HepG2 (cell line): ENCODE data around the gene CHCHD3. TPM values are rescaled to one million over a fixed set of nuclear protein-coding genes. Genes with fewer than 3 reads are reported as not detected.

Experiments
- ATAC-seq: fragments of 200-7000 bp; cut with Tn5 transposase; 3 replicates; pipeline ENCODE4 v1.9.1; 2020; ENCODE audit warnings: mild to moderate bottlenecking, moderate library complexity
- BruUV-seq: library from RNA; stranded (reverse); fragments of 400-500 nt; replicated peaks from 2 replicates; lab custom pipeline; 2021; lab: Mats Ljungman, UMichigan
- CTCF ChIA-PET: fragments of 300-600 bp; formaldehyde crosslinking; extraction: SDS; loops from one replicate; lab custom pipeline; 2021; ENCODE audit warnings: low total read pairs, inconsistent platforms, low intra/inter-chr PET ratio; lab: Yijun Ruan, JAX
- POLR2A ChIA-PET: fragments of 350-600 bp; sonication (Branson Sonifier 250); formaldehyde crosslinking; loops from one replicate; lab custom pipeline; 2020; ENCODE audit warnings: antibody characterized with exemption, inconsistent platforms; lab: Yijun Ruan, JAX
- DNase-seq: peaks from one replicate; pipeline ENCODE4 v3.0.0-alpha.2; 2015; ENCODE audit warnings: low spot score
- FAIRE-seq: peaks from 3 replicates; lab custom pipeline; 2011; peaks lifted over from hg19 to GRCh38; lab: Jason Lieb, UNC
- H2AFZ ChIP-seq: one replicate; pipeline ENCODE4 v1.6.1; 2011; ENCODE audit warnings: low read length, inconsistent platforms
- H3K27ac ChIP-seq: fragments of 300-600 bp; 3 replicates; pipeline ENCODE4 v1.8.0; 2011; ENCODE audit warnings: mixed run types, mild to moderate bottlenecking, mixed read lengths, low read length, inconsistent platforms; ENCODE audit not compliant: insufficient read depth; ENCODE audit errors: extremely low read length
- H3K27me3 ChIP-seq, 2 experiments: fragments of 200-600 bp in 1 of 2; 2 replicates in 1 of 2; 3 replicates in 1 of 2; pipeline versions ENCODE4 v1.6.0 to v1.8.0; 2011; ENCODE audit warnings: low read length in 2 of 2, mild to moderate bottlenecking in 2 of 2, moderate library complexity in 2 of 2, inconsistent platforms in 1 of 2; ENCODE audit not compliant: insufficient read depth in 2 of 2, control insufficient read depth in 1 of 2
- H3K36me3 ChIP-seq, 2 experiments: fragments of 200-600 bp in 1 of 2; replicated peaks in 1 of 2; 2 replicates in 1 of 2; 3 replicates in 1 of 2; pipeline versions ENCODE4 v1.5.1 to v1.8.0; 2011; ENCODE audit warnings: low read length in 2 of 2, inconsistent platforms in 1 of 2; ENCODE audit not compliant: insufficient read depth in 2 of 2, control insufficient read depth in 1 of 2
- H3K4me1 ChIP-seq: 2 replicates; pipeline ENCODE4 v1.5.1; 2012; ENCODE audit warnings: low read length, inconsistent platforms; ENCODE audit not compliant: insufficient read depth
- H3K4me2 ChIP-seq: 2 replicates; pipeline ENCODE4 v1.6.0; 2011; ENCODE audit warnings: low read depth, low read length, inconsistent platforms
- H3K4me3 ChIP-seq, 3 experiments: fragments of 200-600 bp in 1 of 3; sonication (generic), shearing (Covaris generic) in 1 of 3; replicated peaks in 1 of 3; 2 replicates each; pipeline ENCODE4 v1.5.1; 2011 to 2016; ENCODE audit warnings: low read length in 3 of 3, inconsistent platforms in 2 of 3, low read depth in 2 of 3, mild to moderate bottlenecking in 2 of 3, control low read depth in 1 of 3, mixed read lengths in 1 of 3; ENCODE audit not compliant: insufficient read depth in 1 of 3
- H3K79me2 ChIP-seq: one replicate; pipeline ENCODE4 v1.6.1; 2011; ENCODE audit warnings: low read length, inconsistent platforms; ENCODE audit not compliant: insufficient read depth
- H3K9ac ChIP-seq: 2 replicates; pipeline ENCODE4 v1.6.0; 2011; ENCODE audit warnings: mild to moderate bottlenecking, low read depth, low read length, inconsistent platforms; ENCODE audit not compliant: insufficient read depth
- H3K9me3 ChIP-seq: 2 replicates; pipeline ENCODE4 v1.5.1; 2012; ENCODE audit warnings: mild to moderate bottlenecking, low read length
- H4K20me1 ChIP-seq: 2 replicates; pipeline ENCODE4 v1.6.0; 2011; ENCODE audit warnings: inconsistent platforms, mild to moderate bottlenecking, low read length, moderate library complexity; ENCODE audit not compliant: insufficient read depth
- ATM ChIP-seq: fragments of 450-650 bp; IDR thresholded peaks from 2 replicates; pipeline ENCODE4 v1.7.1; 2017; ENCODE audit warnings: mild to moderate bottlenecking, borderline replicate concordance
- CEBPB ChIP-seq: IDR thresholded peaks from 2 replicates; pipeline ENCODE4 v1.6.1; 2011; ENCODE audit warnings: low read depth, low read length, improper control_type of control experiment, borderline replicate concordance
- MBNL3 ChIP-seq: fragments of 250-450 bp; sonication (Bioruptor Pico); conservative IDR thresholded peaks from 2 replicates; pipeline ENCODE4 v1.8.0; 2022; ENCODE audit warnings: mild to moderate bottlenecking, inconsistent platforms
- RAD51 ChIP-seq: fragments of 450-650 bp; IDR thresholded peaks from 2 replicates; pipeline ENCODE4 v1.6.1; 2016; ENCODE audit warnings: borderline replicate concordance
- YY1 ChIP-seq: IDR thresholded peaks from 2 replicates; pipeline ENCODE4 v1.6.1; 2011; ENCODE audit warnings: low read length, low read depth, moderate library complexity, mild to moderate bottlenecking; ENCODE audit not compliant: insufficient read depth, insufficient replicate concordance
- ZBTB7A ChIP-seq: sonication (generic); formaldehyde crosslinking; IDR thresholded peaks from 2 replicates; pipeline ENCODE4 v1.8.0; 2022; ENCODE audit warnings: mild to moderate bottlenecking, missing genetic modification reagents
- ZNF121 ChIP-seq: sonication (generic); formaldehyde crosslinking; IDR thresholded peaks from 2 replicates; pipeline ENCODE4 v1.5.0; 2020; ENCODE audit warnings: mild to moderate bottlenecking, missing genetic modification reagents
- ZNF207 ChIP-seq: fragments of 450-650 bp; IDR thresholded peaks from 2 replicates; pipeline ENCODE4 v1.6.1; 2016; ENCODE audit warnings: antibody characterized with exemption, borderline replicate concordance
- ZNF567 ChIP-seq: sonication (generic); formaldehyde crosslinking; IDR thresholded peaks from 2 replicates; pipeline ENCODE4 v1.8.1; 2023; ENCODE audit warnings: mild to moderate bottlenecking, missing genetic modification reagents, borderline replicate concordance
- ZNF777 ChIP-seq: sonication (generic); formaldehyde crosslinking; IDR thresholded peaks from 2 replicates; pipeline ENCODE4 v1.4.0; 2020; ENCODE audit warnings: missing genetic modification reagents
- ZNF841 ChIP-seq: sonication (generic); formaldehyde crosslinking; IDR thresholded peaks from 2 replicates; pipeline ENCODE4 v1.8.1; 2023; ENCODE audit warnings: missing genetic modification reagents, borderline replicate concordance
- WGBS: methylation state at CpG from one replicate; pipeline ENCODE4 v1.1.6; 2017; ENCODE audit warnings: low lambda C conversion rate; 5-methylcytosine and 5-hydroxymethylcytosine counted together
- in situ Hi-C: cut with HindIII; loops from 2 replicates; pipeline ENCODE4 v1.10.0; 2017; ENCODE audit warnings: low pct_unique_long_range_greater_than_20kb; ENCODE audit not compliant: extremely low pct_ligation_motif_present
- intact Hi-C: fragments of 100-400 bp; cut with micrococcal nuclease; formaldehyde crosslinking; loops from one replicate; pipeline ENCODE4 v1.10.0; 2022; ENCODE audit not compliant: unreplicated experiment
- polyA plus RNA-seq, 8 experiments: library from polyadenylated mRNA; depleted of rRNA in 3 of 8; stranded (reverse) in 7 of 8; unstranded in 1 of 8; fragments of >200 nt; fragmentation: Illumina TruSeq in 4 of 8; extraction: Trizol in 4 of 8; gene quantifications; 2 replicates each; pipeline versions ENCODE4 v1.2.1 to v1.2.3, GENCODE V29; 2011 to 2016; ENCODE audit warnings: low read depth in 4 of 8, missing spikeins in 1 of 8, mixed read lengths in 1 of 8; ENCODE audit not compliant: insufficient read depth in 1 of 8
- total RNA-seq, 5 experiments: library from RNA; depleted of rRNA; stranded (reverse); fragments of >200 nt; fragmentation: Illumina TruSeq; extraction: Trizol; gene quantifications; 2 replicates each; pipeline ENCODE4 v1.2.3, GENCODE V29; 2016; ENCODE audit warnings: low read depth in 1 of 5
- TF ChIP-seq, protein P1 (sequence below): sonication (generic); formaldehyde crosslinking; IDR thresholded peaks from 2 replicates; pipeline ENCODE4 v1.8.0; 2022; ENCODE audit warnings: missing genetic modification reagents, mild to moderate bottlenecking, moderate library complexity, borderline replicate concordance
- TF ChIP-seq, protein P2 (sequence below): sonication (generic); formaldehyde crosslinking; IDR thresholded peaks from 2 replicates; pipeline ENCODE4 v1.4.0; 2020; ENCODE audit warnings: missing genetic modification reagents
- TF ChIP-seq, protein P3 (sequence below): sonication (generic); formaldehyde crosslinking; conservative IDR thresholded peaks from 2 replicates; pipeline ENCODE4 v1.8.0; 2022; ENCODE audit warnings: mild to moderate bottlenecking, moderate library complexity, missing genetic modification reagents
- TF ChIP-seq, protein P4 (sequence below): sonication (generic); formaldehyde crosslinking; IDR thresholded peaks from 2 replicates; pipeline ENCODE4 v1.4.0; 2020; ENCODE audit warnings: mild to moderate bottlenecking, missing genetic modification reagents

Gene CHCHD3
- total and polyA plus RNA-seq, 2 of the 13 experiments (the other 11 are each of a cell fraction or from before 2014, with no cell fraction given): 32.7 to 86.8 TPM

DNA sequence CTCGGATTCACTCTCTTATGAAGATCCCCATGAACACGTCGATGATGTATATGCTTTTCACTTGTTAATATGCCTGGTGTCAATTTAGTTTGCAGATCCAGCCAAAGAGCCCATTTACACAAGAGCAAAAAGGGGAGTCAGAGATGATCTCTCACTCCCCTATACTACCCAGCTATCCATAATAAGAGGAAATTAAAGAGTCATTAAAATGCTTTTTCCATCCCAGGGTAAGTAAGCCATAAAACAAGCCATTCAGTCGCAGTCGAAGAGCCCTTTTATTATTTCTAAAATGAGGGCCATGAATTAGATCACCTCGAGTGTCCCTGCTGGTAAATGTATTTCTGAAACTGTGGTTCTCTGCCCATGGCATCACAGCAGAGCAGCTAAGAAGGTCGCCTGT lies 41.2 kb downstream of the CHCHD3 start:
- in situ Hi-C loops: no loop called here
- POLR2A ChIA-PET: no interaction called here
- no peak overlapping the region for H3K27ac ChIP-seq
- DNase-seq: no peak
- no TSS peak for BruUV-seq
- no peaks in the 10 kb centered on the region; the same call in 1 of the 2 replicates for H4K20me1 ChIP-seq
- no peaks in the 10 kb centered on the region for H3K4me1 ChIP-seq
- intact Hi-C loops: no loop called here
- CTCF ChIA-PET: no interaction called here
- no peak overlapping the region for H3K9ac ChIP-seq
- WGBS: 95% methylated on average over 7 of the region's 7 CpGs
- H3K27me3 ChIP-seq: no peaks in the 10 kb centered on the region
- H3K4me3 ChIP-seq: no peak overlapping the region
- ATAC-seq: no peak
- H3K4me2 ChIP-seq: no peak overlapping the region
- no peak for FAIRE-seq
- no peaks in the 10 kb centered on the region for H3K79me2 ChIP-seq
- no peaks in the 10 kb centered on the region for H3K36me3 ChIP-seq
- H3K9me3 ChIP-seq: no peaks in the 10 kb centered on the region
- no peak overlapping the region for H2AFZ ChIP-seq
- TF ChIP-seq RAD51: no peak
- TF ChIP-seq, protein P1, sequence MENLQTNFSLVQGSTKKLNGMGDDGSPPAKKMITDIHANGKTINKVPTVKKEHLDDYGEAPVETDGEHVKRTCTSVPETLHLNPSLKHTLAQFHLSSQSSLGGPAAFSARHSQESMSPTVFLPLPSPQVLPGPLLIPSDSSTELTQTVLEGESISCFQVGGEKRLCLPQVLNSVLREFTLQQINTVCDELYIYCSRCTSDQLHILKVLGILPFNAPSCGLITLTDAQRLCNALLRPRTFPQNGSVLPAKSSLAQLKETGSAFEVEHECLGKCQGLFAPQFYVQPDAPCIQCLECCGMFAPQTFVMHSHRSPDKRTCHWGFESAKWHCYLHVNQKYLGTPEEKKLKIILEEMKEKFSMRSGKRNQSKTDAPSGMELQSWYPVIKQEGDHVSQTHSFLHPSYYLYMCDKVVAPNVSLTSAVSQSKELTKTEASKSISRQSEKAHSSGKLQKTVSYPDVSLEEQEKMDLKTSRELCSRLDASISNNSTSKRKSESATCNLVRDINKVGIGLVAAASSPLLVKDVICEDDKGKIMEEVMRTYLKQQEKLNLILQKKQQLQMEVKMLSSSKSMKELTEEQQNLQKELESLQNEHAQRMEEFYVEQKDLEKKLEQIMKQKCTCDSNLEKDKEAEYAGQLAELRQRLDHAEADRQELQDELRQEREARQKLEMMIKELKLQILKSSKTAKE (CRISPR knock-in tag): no peak
- TF ChIP-seq ZBTB7A (CRISPR knock-in tag): no peak
- TF ChIP-seq ZNF777: no peak
- TF ChIP-seq ZNF207: no peak
- no peak for TF ChIP-seq ATM
- TF ChIP-seq, protein P2, sequence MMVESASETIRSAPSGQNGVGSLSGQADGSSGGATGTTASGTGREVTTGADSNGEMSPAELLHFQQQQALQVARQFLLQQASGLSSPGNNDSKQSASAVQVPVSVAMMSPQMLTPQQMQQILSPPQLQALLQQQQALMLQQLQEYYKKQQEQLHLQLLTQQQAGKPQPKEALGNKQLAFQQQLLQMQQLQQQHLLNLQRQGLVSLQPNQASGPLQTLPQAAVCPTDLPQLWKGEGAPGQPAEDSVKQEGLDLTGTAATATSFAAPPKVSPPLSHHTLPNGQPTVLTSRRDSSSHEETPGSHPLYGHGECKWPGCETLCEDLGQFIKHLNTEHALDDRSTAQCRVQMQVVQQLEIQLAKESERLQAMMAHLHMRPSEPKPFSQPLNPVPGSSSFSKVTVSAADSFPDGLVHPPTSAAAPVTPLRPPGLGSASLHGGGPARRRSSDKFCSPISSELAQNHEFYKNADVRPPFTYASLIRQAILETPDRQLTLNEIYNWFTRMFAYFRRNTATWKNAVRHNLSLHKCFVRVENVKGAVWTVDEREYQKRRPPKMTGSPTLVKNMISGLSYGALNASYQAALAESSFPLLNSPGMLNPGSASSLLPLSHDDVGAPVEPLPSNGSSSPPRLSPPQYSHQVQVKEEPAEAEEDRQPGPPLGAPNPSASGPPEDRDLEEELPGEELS (CRISPR knock-in tag): no peak
- no peak for TF ChIP-seq ZNF567 (CRISPR knock-in tag)
- TF ChIP-seq, protein P3, sequence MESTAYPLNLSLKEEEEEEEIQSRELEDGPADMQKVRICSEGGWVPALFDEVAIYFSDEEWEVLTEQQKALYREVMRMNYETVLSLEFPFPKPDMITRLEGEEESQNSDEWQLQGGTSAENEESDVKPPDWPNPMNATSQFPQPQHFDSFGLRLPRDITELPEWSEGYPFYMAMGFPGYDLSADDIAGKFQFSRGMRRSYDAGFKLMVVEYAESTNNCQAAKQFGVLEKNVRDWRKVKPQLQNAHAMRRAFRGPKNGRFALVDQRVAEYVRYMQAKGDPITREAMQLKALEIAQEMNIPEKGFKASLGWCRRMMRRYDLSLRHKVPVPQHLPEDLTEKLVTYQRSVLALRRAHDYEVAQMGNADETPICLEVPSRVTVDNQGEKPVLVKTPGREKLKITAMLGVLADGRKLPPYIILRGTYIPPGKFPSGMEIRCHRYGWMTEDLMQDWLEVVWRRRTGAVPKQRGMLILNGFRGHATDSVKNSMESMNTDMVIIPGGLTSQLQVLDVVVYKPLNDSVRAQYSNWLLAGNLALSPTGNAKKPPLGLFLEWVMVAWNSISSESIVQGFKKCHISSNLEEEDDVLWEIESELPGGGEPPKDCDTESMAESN (CRISPR knock-in tag): no peak
- no peak for TF ChIP-seq CEBPB
- TF ChIP-seq ZNF841 (CRISPR knock-in tag): no peak
- TF ChIP-seq YY1: no peak
- TF ChIP-seq MBNL3 (CRISPR knock-in tag): no peak
- TF ChIP-seq, protein P4, sequence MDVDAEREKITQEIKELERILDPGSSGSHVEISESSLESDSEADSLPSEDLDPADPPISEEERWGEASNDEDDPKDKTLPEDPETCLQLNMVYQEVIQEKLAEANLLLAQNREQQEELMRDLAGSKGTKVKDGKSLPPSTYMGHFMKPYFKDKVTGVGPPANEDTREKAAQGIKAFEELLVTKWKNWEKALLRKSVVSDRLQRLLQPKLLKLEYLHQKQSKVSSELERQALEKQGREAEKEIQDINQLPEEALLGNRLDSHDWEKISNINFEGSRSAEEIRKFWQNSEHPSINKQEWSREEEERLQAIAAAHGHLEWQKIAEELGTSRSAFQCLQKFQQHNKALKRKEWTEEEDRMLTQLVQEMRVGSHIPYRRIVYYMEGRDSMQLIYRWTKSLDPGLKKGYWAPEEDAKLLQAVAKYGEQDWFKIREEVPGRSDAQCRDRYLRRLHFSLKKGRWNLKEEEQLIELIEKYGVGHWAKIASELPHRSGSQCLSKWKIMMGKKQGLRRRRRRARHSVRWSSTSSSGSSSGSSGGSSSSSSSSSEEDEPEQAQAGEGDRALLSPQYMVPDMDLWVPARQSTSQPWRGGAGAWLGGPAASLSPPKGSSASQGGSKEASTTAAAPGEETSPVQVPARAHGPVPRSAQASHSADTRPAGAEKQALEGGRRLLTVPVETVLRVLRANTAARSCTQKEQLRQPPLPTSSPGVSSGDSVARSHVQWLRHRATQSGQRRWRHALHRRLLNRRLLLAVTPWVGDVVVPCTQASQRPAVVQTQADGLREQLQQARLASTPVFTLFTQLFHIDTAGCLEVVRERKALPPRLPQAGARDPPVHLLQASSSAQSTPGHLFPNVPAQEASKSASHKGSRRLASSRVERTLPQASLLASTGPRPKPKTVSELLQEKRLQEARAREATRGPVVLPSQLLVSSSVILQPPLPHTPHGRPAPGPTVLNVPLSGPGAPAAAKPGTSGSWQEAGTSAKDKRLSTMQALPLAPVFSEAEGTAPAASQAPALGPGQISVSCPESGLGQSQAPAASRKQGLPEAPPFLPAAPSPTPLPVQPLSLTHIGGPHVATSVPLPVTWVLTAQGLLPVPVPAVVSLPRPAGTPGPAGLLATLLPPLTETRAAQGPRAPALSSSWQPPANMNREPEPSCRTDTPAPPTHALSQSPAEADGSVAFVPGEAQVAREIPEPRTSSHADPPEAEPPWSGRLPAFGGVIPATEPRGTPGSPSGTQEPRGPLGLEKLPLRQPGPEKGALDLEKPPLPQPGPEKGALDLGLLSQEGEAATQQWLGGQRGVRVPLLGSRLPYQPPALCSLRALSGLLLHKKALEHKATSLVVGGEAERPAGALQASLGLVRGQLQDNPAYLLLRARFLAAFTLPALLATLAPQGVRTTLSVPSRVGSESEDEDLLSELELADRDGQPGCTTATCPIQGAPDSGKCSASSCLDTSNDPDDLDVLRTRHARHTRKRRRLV (CRISPR knock-in tag): no peak
- TF ChIP-seq ZNF121: no peak
